WTC11 (cell line): Measurements from ENCODE around the gene UGDH.

ENCODE experiments used
- CTCF ChIP-seq: fragments of 200-600 bp; IDR thresholded peaks from 2 replicates; pipeline ENCODE4 v1.8.0; 2022; ENCODE audit warnings: antibody characterized with exemption
- MXD4 ChIP-seq: fragments of 250-450 bp; sonication (Bioruptor Pico); IDR thresholded peaks from 2 replicates; pipeline ENCODE4 v1.8.0; 2021; ENCODE audit warnings: mild to moderate bottlenecking, moderate library complexity, borderline replicate concordance
- NFE2L1 ChIP-seq: sonication (generic); formaldehyde crosslinking; IDR thresholded peaks from 2 replicates; pipeline ENCODE4 v1.8.1; 2023; ENCODE audit warnings: missing genetic modification reagents
- SP1 ChIP-seq: sonication (generic); formaldehyde crosslinking; conservative IDR thresholded peaks from 2 replicates; pipeline ENCODE4 v1.8.1; 2022; ENCODE audit warnings: missing genetic modification reagents
- ZBTB43 ChIP-seq: sonication (generic); formaldehyde crosslinking; IDR thresholded peaks from 2 replicates; pipeline ENCODE4 v1.8.1; 2023; ENCODE audit warnings: mild to moderate bottlenecking, missing genetic modification reagents
- ZNF121 ChIP-seq: sonication (generic); formaldehyde crosslinking; IDR thresholded peaks from 2 replicates; pipeline ENCODE4 v1.8.0; 2023; ENCODE audit warnings: missing genetic modification reagents

- no peak for TF ChIP-seq SP1 (CRISPR knock-in tag)
- no peak for TF ChIP-seq CTCF
- no peak for TF ChIP-seq ZBTB43
- TF ChIP-seq NFE2L1 = no peak
- TF ChIP-seq MXD4 (CRISPR knock-in tag) = no peak
- no peak for TF ChIP-seq ZNF121 (CRISPR knock-in tag)
Observed at GRCh38 chr4:39456946-39457763, 70.1 kb downstream of the UGDH start.
